ENCODE results near the gene FFAR4.
A peak's percentile ranks its signal among the peaks of the same experiment; 100 is the strongest.

The FFAR4 gene

DNA sequence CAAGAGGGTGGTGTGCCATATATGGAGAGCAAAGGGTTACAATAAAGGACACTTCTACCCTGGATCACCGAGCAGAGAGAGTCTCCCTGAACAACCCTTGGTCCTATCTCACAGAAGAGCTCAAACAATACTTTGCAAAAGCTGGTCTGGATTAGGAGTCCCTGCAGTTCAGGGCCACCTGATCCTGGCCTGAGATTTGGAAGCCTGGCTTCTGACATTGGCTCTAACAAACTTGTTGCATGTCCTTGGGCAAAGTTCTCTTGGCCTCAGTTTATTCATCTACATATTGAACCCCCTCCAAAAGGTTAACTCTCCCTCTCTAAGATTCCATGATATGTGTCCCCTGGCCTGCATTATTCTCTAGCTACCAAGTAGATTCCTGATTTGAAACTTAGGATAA is 32.9 kb downstream of the FFAR4 start:
- DNase-seq (ENCODE audit: insufficient read length, low spot score) (no peak), FAIRE-seq (no peak)
- TF ChIP-seq POLR2A (IDR thresholded peaks at IDR 0.05; ENCODE audit: low read depth, low read length) = no peak

DNA sequence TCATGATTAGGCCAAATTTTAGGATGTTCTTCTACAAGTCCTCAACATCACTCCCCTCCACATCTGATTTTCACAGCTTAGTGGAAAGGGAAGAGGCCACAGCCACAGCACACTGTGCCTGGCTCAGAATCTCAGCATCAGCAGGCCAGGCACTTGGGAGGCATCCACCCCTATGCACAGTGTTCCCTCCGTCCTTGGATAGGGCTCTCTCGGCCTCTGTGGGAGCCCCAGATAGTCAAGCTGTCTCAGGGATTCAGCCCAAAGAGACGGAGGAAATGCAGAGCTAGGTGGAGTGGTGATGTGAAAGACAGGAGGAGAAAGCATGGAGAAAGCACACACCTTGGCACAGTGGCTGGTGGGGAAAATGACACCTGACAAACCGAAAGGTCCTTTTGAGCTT is 33.3 kb downstream of the FFAR4 start:
- DNase-seq (ENCODE audit: insufficient read length, low spot score) (no peak), FAIRE-seq (no peak)
- TF ChIP-seq POLR2A (IDR thresholded peaks at IDR 0.05; ENCODE audit: low read depth, low read length) = no peak

DNA sequence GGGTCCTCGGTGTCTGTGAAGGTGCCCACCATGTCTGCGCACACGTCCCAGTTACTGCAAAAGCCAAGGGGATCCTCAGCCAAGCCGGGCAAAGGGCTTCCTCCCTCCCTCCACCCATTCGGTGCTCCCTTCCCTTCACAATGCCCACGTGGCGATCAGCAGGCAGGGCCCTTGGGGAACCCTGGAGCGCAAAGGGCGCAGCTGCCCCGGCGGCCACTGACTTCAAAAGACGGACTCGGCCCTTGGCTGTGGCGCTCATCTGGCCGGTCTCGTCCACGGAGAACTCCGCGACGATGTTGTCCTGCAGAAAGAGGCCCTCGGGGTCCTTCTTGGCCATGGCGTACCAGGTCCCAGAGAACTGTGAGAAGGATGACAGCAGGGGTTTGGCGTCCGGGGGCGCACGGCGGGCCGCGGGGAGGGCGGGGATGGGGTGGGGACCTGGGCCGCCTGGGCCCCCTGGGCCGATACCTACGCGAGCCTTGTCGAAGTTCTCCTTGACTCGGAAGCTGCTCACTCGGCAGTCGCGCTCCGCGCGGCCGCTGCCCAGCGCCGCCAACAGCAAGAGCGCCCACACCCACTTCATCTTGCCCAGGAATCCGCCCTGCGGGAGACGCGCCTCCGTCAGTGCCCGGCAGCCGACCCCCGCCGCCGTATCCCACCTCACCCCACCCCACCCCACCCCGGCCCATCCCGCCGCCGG is 34.1 kb downstream of the FFAR4 start:
- FAIRE-seq (no peak), DNase-seq (ENCODE audit: insufficient read length, low spot score) (no peak)
- TF ChIP-seq POLR2A (IDR thresholded peaks at IDR 0.05; ENCODE audit: low read depth, low read length) = no peak

DNA sequence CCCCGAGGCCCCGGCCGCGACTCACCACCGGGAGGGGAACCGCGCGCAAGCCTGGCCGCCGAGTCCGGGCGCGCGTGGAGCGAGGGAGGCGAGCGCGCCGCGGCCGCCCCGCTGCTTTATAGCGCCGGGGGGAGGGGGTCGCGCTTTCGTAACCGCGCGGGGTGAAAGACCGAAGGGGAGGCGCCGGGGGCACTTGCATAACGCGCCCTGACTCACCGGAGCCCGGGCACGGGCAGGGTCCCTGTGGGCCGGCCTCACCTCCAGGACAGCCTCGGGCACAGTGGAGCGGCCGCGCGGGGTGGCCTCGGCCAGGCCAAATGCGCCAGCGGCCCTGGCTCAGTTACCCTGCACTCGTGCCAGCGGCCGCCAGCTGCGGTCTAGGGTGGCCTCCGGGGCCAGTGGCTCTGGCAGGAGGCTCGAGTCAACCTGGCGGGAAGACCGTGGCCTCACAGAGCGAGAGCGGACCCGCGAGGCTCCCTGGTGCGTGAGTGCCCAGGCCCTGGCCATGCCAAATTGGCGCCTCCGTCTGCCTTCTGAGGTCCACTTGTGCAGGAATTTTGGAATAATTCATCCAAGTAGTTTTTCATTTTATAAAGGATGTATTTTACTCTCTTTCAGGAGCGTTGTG is 34.8 kb downstream of the FFAR4 start, which contains the start of gene RBP4:
RBP4 (minus strand) TSS at position 90 of the 628 bp plus-strand sequence. CDS start 207 bp downstream, outside the sequence.
- no peak for TF ChIP-seq POLR2A (IDR thresholded peaks at IDR 0.05; ENCODE audit: low read depth, low read length)
- DNase-seq (ENCODE audit: insufficient read length, low spot score) = no peak
- FAIRE-seq = no peak

DNA sequence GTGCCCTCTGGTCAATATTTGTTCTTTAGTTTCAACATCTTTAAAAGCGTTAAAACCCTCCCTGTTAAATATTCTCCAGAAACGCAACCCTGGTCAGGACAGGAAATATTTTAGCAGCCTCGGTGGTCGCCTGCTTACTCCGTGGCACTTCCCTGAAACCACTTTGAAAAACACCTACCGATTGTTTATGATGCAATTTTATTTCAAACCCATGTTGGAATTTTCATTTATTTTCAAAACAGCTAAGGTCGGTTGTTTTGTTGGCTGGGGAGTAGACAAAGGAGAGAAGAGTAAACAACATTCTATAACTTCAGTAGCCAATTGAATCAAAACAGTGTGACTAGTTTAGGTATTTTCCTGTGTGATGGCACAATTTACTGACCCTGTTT is 35.3 kb downstream of the FFAR4 start:
- no peak for DNase-seq (ENCODE audit: insufficient read length, low spot score)
- TF ChIP-seq POLR2A (IDR thresholded peaks at IDR 0.05; ENCODE audit: low read depth, low read length) = no peak
- no peak for FAIRE-seq

DNA sequence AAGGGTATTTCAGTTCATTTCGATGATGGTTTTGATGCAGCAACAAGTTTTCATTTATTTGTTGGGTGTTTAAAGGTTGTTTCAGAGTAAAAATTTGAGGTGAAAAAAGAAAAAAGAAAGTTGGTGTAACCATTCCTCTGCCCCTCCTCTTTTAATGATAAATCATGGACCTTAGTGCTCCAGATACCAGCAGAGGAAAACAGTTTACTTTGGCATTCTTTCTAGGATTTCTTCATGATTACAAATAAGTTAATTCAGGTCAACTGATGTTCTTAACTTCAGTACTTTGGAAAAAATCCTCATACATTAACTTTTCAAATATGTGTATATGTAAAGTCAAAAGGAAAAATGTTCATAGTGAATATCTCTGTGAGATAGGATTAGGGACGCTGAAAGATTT is 36.6 kb downstream of the FFAR4 start:
- TF ChIP-seq POLR2A (IDR thresholded peaks at IDR 0.05; ENCODE audit: low read depth, low read length) = no peak
- DNase-seq (ENCODE audit: insufficient read length, low spot score) = no peak
- FAIRE-seq = no peak

DNA sequence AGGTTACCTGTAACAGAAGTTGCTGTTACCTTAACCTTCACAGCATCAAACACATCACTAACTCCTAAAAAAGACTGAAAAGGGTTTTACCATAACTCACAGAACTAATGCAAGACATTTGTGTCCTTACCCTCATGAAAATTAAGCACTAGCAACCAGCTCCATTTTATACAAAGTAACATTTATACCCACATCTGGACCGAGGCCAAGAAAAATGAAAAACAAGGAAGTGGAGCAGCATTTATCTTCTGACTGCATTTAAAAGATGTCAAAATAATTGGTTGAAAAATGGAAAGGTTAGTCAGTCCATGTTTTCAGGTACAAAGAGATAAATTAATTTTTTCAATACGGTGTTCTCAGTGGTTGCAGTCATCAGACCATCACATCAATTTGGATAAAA is 37.7 kb downstream of the FFAR4 start:
- no peak for DNase-seq (ENCODE audit: insufficient read length, low spot score)
- peak; percentile 55 for FAIRE-seq
- no peak for TF ChIP-seq POLR2A (IDR thresholded peaks at IDR 0.05; ENCODE audit: low read depth, low read length)

DNA sequence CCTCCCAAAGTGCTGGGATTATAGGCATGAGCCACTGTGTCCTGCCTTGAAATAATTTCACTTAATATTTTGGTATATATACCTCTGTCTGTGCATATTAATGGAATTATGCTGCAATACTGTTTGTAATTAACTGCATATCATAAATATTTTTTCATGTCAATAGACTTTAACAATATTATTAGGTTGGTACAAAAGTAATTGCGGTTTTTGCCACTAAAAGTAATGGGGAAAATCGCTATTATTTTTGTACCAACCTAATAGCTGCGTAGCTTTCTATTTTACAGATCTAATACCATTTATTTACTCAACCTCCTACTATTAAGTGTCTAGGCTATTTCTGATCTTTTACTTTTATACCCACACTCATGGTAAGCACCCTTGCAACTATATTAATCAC is 42.0 kb downstream of the FFAR4 start:
- no peak for DNase-seq (ENCODE audit: insufficient read length, low spot score)
- no peak for TF ChIP-seq POLR2A (IDR thresholded peaks at IDR 0.05; ENCODE audit: low read depth, low read length)
- FAIRE-seq = no peak

DNA sequence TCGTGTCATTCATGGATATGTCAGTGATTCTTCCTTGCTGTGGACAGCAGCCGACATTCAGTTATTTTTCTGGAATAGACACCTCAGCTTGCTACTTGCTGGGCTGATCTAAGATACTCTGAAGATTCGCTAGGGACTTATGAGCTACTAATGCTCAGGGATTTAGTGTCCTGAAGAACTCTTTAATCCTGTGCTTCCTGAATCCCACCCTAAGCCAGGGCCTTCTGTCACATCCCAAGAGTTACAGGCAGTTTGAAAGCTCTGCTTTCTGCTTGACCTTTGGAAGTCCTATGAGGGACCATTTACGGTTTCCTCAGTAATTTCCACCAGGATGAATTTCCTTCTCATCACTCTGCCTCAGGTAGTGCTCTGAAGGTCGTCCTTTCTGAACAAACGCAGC is 45.8 kb downstream of the FFAR4 start, which contains the start of gene PDE6C:
PDE6C (plus strand) TSS at position 227 of the 400 bp plus-strand sequence. CDS start 189 bp downstream, outside the sequence.
- TF ChIP-seq POLR2A (IDR thresholded peaks at IDR 0.05; ENCODE audit: low read depth, low read length) = no peak
- DNase-seq (ENCODE audit: insufficient read length, low spot score) (no peak), FAIRE-seq (no peak)

DNA sequence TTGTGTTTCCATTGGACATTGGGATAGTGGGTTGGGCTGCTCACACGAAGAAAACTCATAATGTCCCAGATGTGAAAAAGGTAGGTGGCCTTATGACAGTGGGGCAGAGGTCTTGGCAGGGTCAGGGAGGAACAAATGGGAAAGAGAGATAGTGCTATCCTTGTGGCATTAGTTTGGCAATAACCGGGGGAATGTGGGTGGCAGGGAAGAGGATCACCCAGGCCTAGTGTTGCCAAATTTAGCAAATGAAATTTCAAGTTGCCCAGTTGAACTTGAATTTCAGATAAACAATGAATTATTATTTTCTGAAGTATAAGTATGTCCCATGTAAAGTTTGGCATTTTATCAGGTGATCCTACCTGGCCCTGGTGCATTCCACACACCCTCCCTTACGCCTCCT is 46.7 kb downstream of the FFAR4 start:
- DNase-seq (ENCODE audit: insufficient read length, low spot score) (no peak), FAIRE-seq (no peak)
- no peak for TF ChIP-seq POLR2A (IDR thresholded peaks at IDR 0.05; ENCODE audit: low read depth, low read length)

DNA sequence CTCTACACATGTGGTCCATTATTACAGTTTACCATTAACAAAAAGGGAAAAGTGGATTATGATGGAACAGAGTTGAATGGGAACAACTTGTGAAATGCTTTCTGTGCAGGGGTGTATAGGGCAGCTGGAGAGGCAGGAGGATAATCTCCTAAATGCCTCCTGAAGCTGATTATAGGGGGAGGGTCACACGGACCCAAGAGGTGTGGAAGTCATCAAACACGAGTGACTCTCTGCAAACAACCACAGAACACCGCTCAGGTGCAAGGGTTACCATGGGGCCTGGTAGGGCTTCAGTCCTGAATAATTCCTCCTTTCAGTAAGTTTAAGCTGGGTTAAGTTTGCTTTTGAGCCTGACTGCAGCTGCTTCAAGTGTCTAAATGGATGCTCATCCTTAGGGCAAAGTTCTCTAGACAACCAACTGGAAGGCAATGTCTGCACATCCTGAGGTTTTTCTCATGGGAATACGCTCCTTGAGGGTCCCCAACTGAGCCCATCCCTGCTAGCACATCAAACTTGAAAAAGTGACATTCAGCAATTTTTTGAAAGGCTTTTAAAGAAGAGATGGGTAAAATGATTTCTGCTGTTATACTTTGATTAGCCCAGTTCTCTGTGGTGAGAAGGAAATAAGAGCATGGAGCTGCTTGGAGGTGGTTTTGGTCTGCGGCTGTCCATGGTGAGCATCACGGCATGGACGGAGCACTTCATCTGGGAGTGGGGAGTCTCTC is 47.8 kb downstream of the FFAR4 start:
- no peak for TF ChIP-seq POLR2A (IDR thresholded peaks at IDR 0.05; ENCODE audit: low read depth, low read length)
- DNase-seq (ENCODE audit: insufficient read length, low spot score) = no peak
- no peak for FAIRE-seq

DNA sequence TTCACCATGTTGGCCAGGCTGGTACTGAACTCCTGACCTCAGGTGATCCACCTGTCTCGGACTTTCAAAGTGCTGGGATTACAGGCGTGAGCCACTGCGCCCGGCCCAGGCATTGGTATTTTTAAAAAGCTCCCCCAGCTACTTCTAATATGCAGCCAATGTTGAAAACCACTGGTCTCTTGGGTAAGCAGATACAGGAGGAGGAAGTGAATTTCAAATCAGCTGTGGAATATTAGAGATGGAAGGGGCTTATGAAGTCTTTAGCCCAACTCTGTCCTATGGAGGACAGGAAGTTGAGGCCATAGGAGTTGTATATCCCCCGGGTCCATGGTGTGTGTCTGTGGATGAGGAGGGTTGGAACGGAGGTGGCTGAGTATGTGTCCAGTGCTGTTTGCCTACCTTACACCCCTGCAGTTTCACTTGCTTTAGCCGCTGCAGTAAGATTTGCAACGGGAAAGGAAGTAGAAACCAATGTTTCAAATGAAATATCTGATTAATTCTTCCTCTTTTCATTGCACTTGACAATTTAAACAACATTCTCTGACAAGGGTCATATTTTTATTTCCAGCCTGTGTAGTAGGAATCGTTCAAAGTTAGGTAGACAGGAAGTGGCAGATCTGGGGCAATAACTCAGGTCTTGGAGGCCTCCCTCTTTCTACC is 49.2 kb downstream of the FFAR4 start:
- no peak for FAIRE-seq
- DNase-seq (ENCODE audit: insufficient read length, low spot score) = no peak
- TF ChIP-seq POLR2A (IDR thresholded peaks at IDR 0.05; ENCODE audit: low read depth, low read length) = no peak

DNA sequence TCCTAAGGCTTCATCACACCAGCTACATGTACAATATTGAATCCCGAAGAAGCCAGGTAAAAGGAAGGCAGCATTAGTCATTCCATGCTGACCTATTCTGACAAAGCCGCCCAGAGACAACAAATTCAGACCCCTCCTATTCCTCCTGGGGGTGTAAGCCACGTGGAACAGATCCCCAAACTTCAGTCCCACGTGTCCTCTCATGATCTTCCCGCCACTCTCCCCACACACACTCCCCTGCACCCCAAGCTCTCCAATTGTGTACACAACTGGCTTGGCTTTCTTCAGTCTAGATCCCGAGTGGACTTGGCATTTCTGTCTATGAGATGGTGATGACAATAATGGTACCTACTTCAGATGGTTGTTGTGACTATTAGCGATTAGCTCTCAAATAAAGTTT is 54.5 kb downstream of the FFAR4 start:
- DNase-seq (ENCODE audit: insufficient read length, low spot score) = no peak
- no peak for FAIRE-seq
- no peak for TF ChIP-seq POLR2A (IDR thresholded peaks at IDR 0.05; ENCODE audit: low read depth, low read length)

DNA sequence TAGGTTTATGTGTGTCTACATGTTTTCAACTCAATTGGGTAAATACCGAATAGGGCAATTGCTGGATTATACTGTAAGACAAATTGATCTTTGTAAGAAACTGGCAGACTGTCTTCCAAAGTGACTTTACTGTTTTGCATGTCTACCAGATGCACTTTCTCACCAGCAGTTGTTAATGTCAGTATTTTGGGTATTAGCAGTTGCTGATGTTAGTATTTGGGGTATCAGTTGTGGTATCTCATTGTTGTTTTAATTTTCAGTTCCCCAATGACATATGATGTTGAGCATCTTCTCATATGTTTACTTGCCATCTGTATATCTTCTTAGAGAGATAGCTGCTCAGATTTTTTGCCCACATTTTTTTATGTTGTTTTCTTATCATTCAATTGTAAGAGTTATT is 56.5 kb downstream of the FFAR4 start:
- no peak for TF ChIP-seq POLR2A (IDR thresholded peaks at IDR 0.05; ENCODE audit: low read depth, low read length)
- FAIRE-seq (no peak), DNase-seq (ENCODE audit: insufficient read length, low spot score) (no peak)

All from H54 (cell line).